Smooth muscle cell (in vitro differentiated cells): ENCODE results near the gene PTPRH. TPM values are rescaled to one million over a fixed set of nuclear protein-coding genes. Genes with fewer than 3 reads are reported as not detected.

ENCODE experiments used
- DNase-seq: peaks from one replicate; lab custom pipeline; 2025; ENCODE audit not compliant: unreplicated experiment; lab: John Stamatoyannopoulos, UW
- H2AFZ ChIP-seq: fragments of 200-600 bp; sonication (generic); 2 replicates; pipeline ENCODE4 v1.6.0; 2016; ENCODE audit warnings: antibody characterized with exemption, low read depth, mild to moderate bottlenecking
- H3F3A ChIP-seq: fragments of 200-600 bp; sonication (generic); 2 replicates; pipeline ENCODE4 v1.6.0; 2017; ENCODE audit warnings: antibody characterized with exemption, low read depth
- H3K27ac ChIP-seq: fragments of 200-600 bp; sonication (generic); 2 replicates; pipeline ENCODE4 v1.5.1; 2016; ENCODE audit warnings: low read depth, mild to moderate bottlenecking
- H3K27me3 ChIP-seq: fragments of 200-600 bp; sonication (generic); 2 replicates; pipeline ENCODE4 v1.6.1; 2016; ENCODE audit warnings: low read depth, mild to moderate bottlenecking
- H3K36me3 ChIP-seq: fragments of 200-600 bp; sonication (generic); 2 replicates; pipeline ENCODE4 v1.5.1; 2016; ENCODE audit warnings: low read depth
- H3K4me1 ChIP-seq: fragments of 200-600 bp; sonication (generic); 2 replicates; pipeline ENCODE4 v1.5.1; 2016; ENCODE audit warnings: low read depth
- H3K4me2 ChIP-seq: fragments of 200-600 bp; sonication (generic); 2 replicates; pipeline ENCODE4 v1.6.0; 2016; ENCODE audit warnings: mild to moderate bottlenecking
- H3K4me3 ChIP-seq: fragments of 200-600 bp; sonication (generic); 2 replicates; pipeline ENCODE4 v1.5.1; 2016; ENCODE audit warnings: mild to moderate bottlenecking
- H3K79me2 ChIP-seq: fragments of 200-600 bp; sonication (generic); 2 replicates; pipeline ENCODE4 v1.6.0; 2016; ENCODE audit warnings: low read depth, mild to moderate bottlenecking
- H3K9ac ChIP-seq: fragments of 200-600 bp; sonication (generic); 2 replicates; pipeline ENCODE4 v1.6.0; 2016; ENCODE audit warnings: low read depth
- H3K9me3 ChIP-seq: fragments of 200-600 bp; sonication (generic); replicated peaks from 2 replicates; pipeline ENCODE4 v1.5.1; 2016; ENCODE audit warnings: low read depth
- H4K20me1 ChIP-seq: fragments of 200-600 bp; sonication (generic); 2 replicates; pipeline ENCODE4 v1.6.0; 2016; ENCODE audit warnings: low read depth
- CTCF ChIP-seq: fragments of 200-600 bp; sonication (generic); IDR thresholded peaks from 2 replicates; pipeline ENCODE4 v1.5.1; 2017; ENCODE audit warnings: borderline replicate concordance, mild to moderate bottlenecking, antibody characterized with exemption; ENCODE audit not compliant: insufficient read depth, poor library complexity, severe bottlenecking
- WGBS: methylation state at CpG from one replicate; pipeline ENCODE4 v1.1.7; 2016; ENCODE audit warnings: low lambda C conversion rate; 5-methylcytosine and 5-hydroxymethylcytosine counted together
- polyA plus RNA-seq: library from polyadenylated mRNA; unstranded; fragments of >200 nt; fragmentation: Nextera tagmentation; extraction: Ambion mirVana; gene quantifications from 2 replicates; pipeline ENCODE4 v1.2.1, GENCODE V29; 2016
- total RNA-seq: library from RNA; depleted of rRNA; stranded (reverse); fragments of >200 nt; gene quantifications from 2 replicates; pipeline ENCODE4 v1.2.3, GENCODE V29; 2014

Gene PTPRH
- total and polyA plus RNA-seq, 2 experiments from 2014 or later = 0.18 TPM; not detected in 1

DNA sequence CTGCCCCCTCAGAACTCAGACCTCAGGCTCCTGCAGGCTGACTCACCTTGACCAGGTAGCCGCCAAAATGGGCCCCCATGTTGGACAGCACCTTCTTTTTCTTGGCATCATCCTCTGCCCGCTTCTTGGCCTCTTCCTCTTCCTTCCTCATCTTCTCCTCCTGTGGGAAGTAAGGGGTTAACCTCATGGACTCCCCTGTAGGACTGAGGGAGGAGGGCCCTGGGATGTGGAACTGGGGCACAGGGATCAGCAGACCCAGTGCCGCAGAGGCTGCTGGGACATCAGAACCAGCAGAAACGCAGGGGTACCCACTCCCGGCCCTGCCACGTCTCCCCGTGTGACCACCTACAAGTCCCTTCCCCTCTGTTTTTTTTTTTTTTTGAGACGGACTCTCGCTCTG is 71.4 kb downstream of the PTPRH start:
- 81% methylated on average over 9 of the region's 9 CpGs for WGBS
- no peak overlapping the region for H3K9ac ChIP-seq
- H4K20me1 ChIP-seq = no peaks in the 10 kb centered on the region
- no peak for TF ChIP-seq CTCF
- H3K4me2 ChIP-seq = no peak overlapping the region
- no peaks in the 10 kb centered on the region for H3K79me2 ChIP-seq
- H3K4me3 ChIP-seq = no peak overlapping the region
- H3K27me3 ChIP-seq = no peaks in the 10 kb centered on the region
- no peaks in the 10 kb centered on the region for H3K36me3 ChIP-seq
- no peak for DNase-seq
- H2AFZ ChIP-seq = no peak overlapping the region
- no peaks in the 10 kb centered on the region for H3K9me3 ChIP-seq
- no peaks in the 10 kb centered on the region for H3K4me1 ChIP-seq
- H3K27ac ChIP-seq = no peak overlapping the region
- no peaks in the 10 kb centered on the region for H3F3A ChIP-seq

- H3K27me3 ChIP-seq = no peaks in the 10 kb centered on the region
- H3K9ac ChIP-seq = no peak overlapping the region
- H3K27ac ChIP-seq = no peak overlapping the region
- H3K4me2 ChIP-seq = no peak overlapping the region
- H3K36me3 ChIP-seq = no peaks in the 10 kb centered on the region
- no peaks in the 10 kb centered on the region for H3K79me2 ChIP-seq
- DNase-seq = no peak
- H2AFZ ChIP-seq = no peak overlapping the region
- H3K4me3 ChIP-seq = no peak overlapping the region
- H4K20me1 ChIP-seq = no peaks in the 10 kb centered on the region
- no peaks in the 10 kb centered on the region for H3K9me3 ChIP-seq
- H3K4me1 ChIP-seq = no peaks in the 10 kb centered on the region
- 97% methylated on average over 17 of the region's 17 CpGs for WGBS
- H3F3A ChIP-seq = no peaks in the 10 kb centered on the region
- no peak for TF ChIP-seq CTCF
Measured at GRCh38 chr19:55136399-55137102, 72.8 kb downstream of the PTPRH start.

DNA sequence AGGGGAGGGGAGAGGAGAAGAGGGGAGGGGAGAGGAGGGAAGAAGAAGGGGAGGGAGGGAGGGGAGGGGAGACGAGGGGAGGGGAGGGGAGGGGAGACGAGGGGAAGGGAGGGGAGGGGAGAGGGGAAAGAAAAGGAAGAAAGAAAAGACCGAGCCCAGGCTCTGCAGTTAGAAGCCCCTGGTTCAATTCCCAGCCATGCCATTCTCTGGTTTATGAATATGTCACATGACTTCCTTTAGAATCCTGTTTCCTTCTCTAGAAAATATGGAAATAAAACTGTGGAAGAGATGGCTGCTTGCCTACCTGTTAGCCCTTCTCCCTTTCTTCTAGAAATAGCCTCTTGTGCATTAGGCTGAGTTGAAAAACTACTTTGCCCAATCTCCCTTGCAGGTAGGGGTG is 74.6 kb downstream of the PTPRH start:
- no peak for DNase-seq
- Histone ChIP-seq H3K27me3 (no peaks in the 10 kb centered on the region), H3K79me2 (no peaks in the 10 kb centered on the region), H4K20me1 (no peaks in the 10 kb centered on the region), H3F3A (no peaks in the 10 kb centered on the region), H2AFZ (no peak overlapping the region), H3K9ac (no peak overlapping the region), H3K4me2 (no peak overlapping the region), H3K27ac (no peak overlapping the region), H3K4me1 (no peaks in the 10 kb centered on the region), H3K36me3 (no peaks in the 10 kb centered on the region), H3K9me3 (no peaks in the 10 kb centered on the region), H3K4me3 (no peak overlapping the region)
- WGBS = 67% methylated on average over 1 of the region's 3 CpGs
- no peak for TF ChIP-seq CTCF
